HG03469 (cell line): Measurements from ENCODE around the gene NEDD8.
A peak's percentile ranks its signal among the peaks of the same experiment; 100 is the strongest.

Experiments
- ATAC-seq: cut with Tn5 transposase; IDR thresholded peaks from one replicate; pipeline ENCODE4 v1.9.1; 2021; ENCODE audit warnings: mild to moderate bottlenecking, moderate library complexity, moderate number of reproducible peaks; ENCODE audit not compliant: unreplicated experiment

The NEDD8 gene

DNA sequence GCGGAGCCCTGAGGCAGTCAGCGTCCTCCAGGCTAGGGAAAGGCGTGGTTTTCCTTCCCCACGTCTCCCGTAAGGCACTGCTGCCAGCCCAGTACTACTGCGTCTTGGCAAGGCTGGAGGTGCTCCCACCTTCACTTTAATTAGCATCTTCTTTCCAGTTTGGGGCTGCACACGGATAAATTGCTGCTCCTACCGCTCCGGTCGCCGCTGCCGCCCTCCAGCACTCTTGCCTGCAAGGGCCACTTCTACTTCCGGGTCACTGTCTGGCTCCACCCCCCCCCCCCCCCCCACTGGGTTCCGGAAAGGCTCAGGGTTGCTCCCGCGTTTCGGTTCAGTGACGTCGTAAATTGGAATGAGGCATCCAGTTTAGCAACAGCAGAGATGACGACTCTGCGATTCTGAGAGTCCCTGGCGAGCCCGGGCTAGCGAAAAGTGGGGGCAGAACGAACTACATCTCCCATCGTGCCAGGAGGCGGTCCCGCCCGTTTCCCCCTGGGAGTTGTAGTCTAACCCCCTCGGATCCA, at the start of gene NEDD8:
Gene NEDD8, minus strand, starts transcription at position 247 of the 524 bp plus-strand sequence. Its CDS starts 100 bp downstream, at position 147.
- peak; percentile 53 for ATAC-seq

DNA sequence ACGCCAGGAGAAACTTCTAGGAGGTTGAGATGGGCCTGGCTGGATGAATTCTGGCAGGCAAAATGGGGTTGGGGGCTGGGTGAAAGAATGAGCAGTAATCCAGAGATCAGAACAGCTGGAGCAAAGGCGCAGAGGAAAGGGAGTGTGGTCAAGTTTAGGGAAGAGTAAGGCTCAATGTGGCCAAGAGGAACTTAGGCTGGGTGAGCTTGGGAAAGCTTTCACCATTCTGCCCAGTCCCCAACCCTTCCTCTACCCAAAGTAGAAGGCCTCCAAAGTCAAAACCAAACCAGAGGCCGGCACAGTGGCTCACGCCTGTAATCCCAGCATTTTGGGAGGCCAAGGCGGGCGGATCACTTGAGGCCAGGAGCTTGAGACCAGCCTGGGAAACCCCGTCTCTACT, 49.5 kb upstream of the NEDD8 start:
- no peak for ATAC-seq

DNA sequence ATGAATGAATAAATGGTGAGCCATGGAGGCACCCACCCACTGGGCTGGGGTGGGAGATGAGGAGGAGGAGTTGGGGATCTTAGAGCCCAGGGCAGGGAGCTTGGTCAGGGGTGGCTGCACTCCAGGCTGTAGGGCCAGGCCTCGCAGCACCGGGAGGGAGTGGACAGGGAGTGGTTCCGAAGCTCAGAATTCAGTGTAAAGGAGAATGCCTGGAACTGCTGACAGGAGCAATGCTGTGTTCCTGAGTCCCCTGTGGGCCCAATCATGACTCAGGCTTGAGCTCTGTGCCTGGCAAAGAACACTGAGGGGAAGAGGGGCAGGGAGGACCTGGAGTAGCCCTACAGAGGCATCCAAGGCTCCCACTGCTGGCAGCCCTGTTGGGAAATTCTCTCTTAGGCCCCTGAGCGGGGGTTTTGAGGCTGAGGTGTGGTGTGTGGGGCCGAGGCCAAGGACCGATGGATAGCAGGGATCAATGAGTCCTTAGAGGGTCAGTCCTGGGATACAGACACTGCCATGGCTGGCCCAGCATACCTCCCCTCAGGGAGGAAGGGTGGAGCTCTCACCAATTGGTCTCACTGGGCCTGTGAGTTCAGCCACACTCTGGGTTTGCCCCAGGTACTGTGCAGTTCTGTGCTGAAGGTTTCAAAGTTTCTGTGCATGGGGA, 48.8 kb upstream of the NEDD8 start:
- ATAC-seq = no peak

DNA sequence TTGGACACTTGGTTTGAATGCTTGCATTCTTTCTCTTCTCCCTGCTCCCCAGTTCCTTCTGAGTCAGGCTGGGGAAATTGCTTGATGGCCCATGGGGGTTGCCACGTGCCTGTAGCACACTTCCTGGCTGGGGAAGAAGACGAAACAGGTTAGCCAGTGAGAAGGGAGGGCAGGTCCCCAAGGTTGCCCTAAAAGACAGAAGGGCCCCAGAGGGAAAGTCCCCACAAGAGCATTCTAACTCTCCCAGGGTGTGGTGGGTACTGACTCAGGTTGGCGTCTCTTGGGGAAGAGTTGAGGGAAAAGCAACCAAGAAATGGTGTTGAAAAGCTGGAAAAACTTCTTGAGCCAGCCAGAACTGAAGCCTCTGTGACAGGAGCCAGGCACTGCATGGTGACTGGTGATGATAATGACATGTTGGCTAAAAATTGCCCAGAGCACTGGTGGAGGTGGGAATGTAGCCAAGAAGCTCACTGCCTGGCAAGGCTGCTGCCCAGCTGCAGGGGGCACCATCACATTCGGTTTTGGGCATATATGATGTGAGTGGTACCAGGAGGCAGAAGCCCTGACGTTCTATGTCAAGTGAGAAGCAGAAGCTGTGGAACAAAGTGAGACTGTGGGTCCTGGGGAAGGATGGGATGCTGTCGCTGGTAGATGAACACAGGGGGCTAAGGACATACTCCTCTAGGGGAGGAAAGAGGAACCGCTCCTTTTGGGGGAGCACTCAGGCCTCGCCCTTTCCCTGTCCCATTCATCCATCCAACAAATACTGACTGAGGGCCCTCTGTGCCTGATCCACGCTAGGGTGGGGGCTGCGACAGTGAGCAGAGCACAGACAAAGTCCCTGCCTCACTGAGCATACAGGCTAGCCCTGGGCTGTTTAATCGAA, 47.4 kb upstream of the NEDD8 start:
- peak; percentile 44 for ATAC-seq

DNA sequence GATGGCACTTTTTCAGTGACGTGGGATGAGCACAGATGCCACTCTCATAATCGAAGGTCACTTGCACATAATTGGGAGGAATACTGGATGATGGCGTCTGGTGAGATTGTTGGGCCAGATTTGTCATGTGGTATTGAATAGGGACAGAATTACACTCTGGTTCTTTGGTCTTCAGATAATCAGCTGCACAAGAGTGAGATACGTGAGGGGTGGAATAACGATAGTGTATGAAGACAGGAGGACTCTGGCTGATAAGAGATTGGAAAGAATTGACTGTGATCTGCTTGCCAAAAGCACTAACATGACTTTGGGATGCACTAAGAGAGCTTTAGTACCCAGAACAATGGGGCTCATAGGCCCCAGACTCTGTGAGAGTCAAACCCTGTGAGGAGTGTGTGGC, 46.3 kb upstream of the NEDD8 start:
- no peak for ATAC-seq

DNA sequence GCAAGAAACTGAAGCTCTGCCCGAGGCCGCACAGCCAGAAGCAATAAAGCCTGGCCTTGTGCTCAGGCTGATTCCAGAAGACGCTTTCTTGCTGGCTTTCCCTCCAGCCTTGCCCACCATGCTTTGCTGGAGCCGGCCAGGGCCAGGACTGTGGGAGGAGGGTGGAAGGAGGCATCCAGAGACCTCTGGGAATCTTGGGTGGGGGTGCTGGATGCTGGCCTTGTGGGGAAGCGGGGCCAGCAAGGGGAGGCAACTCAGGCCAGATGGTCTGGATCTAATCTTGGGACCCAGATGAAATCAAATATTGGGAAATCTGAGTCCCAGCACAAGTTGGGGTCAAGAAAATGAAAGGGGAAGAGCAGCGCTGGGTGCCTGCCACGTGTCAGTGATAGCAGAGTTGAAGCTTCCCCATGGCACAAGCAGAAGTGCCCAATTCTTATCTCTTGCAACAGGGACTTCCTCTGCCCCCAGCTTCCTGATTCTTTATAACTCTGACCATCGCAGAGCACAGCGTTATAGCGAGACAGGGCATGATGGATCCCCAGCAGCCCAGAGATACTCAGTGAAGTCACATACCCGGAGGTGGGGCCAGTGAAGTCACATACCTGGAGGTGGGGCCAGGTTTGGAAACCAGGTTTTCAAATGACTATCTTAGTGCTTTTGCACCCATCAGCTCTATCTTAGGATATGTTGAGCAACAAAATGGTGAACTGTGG, 45.6 kb upstream of the NEDD8 start:
- no peak for ATAC-seq

DNA sequence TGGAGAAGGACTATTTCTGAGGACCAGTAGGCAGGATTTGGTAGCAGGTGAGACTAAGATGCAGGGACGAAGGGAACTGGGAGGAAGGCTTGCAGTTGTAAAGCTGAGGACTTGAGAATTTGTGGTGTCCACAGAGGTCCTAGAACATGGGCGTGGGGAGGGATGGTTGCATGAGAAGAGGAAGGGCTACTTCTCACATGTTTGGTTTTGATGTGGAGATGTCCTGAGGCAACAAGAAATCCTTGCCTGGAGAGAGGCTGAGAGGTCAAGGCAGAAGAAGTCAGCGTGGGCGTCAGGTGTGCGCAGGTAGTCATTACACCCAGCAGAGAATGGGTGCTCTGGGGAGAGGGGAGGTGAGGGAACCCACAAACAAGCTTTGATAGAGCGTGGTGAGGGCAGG, 44.9 kb upstream of the NEDD8 start:
- ATAC-seq = no peak

DNA sequence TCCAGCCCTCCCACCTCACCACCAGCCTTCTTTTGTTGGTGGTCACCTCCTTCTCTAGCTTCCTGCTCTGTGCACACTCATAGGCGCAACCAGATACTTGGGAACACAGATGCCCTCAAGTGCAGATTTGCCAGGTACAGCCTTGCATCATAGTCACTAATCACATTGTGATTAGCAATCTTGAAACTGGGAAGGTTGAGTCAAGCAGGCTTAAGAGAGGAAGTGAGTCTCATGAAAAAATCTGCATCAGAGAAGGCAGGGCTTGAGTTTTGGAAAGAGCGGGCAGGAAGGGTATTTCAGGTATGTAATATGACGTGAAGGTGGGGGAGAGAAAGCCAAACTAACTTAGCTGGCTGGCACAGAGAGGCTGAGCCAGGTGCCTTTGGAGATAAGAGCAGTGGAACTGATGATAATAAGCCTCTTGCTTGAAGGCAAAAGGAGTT, 42.0 kb upstream of the NEDD8 start:
- ATAC-seq = peak; percentile 37

DNA sequence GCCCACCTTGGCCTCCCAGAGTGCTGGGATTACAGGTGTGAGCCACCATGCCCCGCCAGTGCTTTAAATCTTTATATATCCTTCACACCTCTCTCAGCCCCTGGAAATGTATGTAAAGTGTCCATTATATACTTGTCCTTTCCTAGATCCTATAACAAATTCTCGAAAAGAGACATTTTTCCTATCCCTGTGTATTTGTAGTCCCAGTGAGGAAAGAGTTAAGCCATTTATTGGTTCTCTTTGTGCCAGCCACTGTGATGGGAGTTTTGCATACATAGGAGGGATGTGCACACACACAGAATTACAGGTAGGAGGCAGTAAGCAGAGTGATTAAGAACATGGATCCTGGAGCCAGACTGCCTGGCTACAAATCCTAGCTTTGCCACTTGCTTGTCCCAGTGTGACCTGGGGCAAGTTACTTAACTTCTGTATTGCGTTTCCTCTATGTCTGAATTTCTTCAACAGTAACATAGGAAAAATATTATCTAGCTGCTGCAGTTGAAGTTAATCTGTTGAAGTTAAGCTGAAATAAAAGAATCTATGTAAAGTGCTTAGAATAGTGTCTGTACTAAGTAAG, 41.3 kb upstream of the NEDD8 start:
- no peak for ATAC-seq

DNA sequence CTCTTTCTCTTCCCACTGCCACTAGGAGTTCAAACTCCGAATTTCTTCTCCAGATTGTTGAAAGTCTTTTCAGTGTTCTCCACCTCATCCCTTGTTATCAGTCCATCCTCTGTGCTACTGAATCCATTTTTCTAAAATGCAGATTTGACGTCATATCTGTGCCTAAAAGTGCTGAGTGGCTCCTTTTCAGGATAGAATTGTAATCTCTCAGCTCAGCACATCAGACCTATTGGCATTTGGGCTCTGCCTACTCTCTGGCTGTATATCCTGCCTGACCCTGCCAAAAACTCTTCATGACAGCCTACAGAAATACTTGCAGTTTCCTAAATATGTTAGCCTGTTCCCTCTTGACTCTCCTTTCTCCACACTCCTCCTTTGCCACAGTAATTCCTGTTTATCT, 40.3 kb upstream of the NEDD8 start:
- ATAC-seq = no peak

DNA sequence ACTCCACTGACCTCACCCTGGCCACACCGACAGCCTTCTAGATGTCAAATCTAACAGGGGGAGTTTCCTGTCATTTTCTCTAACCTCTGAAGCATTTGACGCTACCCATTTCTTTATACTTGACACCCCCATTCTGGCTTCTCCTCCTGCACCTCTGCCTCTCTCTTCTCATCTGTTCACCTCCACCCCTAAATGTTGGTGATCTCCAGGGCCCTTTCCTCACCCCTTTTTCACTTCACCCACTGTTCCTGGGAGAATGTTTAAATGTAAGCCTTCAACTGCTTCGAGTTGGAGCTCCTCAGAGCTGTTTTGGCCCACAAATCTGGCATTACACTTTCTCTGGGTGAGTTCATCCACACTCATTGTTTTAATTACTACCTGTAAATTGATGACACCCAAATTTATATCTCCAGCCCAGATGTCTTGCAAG, 39.7 kb upstream of the NEDD8 start:
- ATAC-seq = no peak

DNA sequence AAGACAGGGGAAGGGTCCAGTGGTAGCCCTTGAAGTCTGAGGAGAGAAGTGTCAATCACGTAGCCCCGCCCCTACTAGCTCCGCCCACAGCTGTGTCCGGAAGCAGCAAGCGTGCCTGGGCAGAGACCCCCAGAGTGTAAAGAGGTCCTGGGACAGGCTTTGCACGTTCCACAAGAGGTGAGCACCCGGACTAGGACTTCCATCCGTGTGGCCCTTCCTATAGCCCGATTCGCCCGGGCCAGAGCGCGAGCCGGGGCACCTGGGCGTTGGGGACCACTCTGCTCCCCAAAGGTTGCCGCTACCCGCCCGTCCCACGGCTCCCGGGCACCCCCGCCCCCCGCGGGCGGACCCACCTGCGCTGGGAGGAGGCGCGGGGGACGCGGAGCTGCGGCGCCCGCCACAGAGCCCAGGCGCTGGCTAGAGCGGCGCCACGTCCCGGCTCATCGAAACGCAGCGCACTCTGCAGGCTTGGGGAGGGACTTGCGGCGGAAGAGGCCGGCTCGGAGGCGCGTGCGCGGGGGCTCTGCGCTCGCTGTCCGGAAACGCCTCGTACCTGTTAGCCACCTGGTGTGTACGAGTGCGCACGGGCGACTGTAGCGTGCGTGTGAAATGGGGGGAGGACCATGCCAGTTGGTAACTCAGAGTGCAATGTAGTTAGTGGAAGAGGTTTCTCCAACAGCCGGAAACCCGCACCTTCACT, 39.1 kb upstream of the NEDD8 start, which contains the start of gene RABGGTA:
Gene RABGGTA, minus strand, starts transcription at position 464 of the 700 bp plus-strand sequence. CDS start 482 bp downstream, outside the sequence.
- ATAC-seq = peak; percentile 83

DNA sequence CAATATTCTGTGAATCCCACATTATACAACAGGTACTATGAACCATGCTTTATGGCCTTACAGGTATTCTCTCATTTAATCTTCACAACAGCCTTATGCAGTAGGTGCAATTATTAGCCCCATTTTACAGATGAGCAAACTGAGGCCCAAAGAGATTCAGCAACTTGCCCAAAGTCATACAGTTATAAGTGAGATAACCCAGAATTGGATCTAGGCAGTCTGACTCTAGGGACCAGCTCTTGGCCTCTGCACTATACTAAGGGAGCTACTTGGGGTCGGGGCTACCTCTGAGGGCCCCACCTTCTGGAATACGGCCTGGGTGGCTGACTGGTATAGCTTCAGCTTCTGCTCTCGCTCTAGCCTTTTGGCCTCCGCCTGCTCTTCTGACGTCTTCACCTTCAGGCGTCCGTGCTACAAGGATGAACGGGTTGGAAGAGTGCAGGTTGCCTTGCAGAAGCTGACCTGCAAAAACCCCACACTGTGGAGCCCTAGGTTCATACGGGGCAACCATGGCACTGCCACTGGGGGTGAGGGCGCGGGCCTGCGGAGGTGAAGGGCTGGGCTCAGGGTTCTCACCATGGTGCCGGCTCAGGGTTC, 38.5 kb upstream of the NEDD8 start:
- ATAC-seq = no peak

DNA sequence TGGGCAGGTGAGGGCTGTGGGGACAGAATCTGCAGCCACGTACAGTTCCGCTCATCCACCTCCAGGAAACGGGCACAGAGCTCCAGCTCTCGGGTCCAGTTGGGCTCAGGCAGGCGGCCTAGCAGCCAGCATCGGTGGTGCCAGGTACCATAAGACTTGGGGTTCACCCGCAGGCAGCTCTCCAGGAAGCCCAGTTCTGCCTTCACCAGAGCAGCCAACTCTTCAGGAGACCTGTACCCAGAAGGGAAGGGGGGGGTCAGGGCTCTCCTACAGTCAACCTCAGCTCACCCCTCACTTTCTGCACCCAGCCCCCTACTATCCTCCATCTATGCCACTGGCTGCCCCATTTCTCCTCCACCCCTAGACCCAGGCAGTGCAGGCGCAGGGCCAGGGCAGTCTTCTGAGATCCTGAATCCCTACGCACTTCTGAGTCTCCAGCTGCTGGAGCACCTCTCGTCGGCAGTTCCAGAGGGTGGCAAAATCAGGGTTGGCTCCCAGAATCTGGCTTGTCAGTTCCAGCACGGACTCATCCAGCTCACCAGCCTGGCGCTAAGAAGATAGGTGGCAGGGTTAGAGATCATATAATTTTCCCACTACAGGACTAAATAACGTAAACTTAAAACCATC, 37.9 kb upstream of the NEDD8 start:
- no peak for ATAC-seq

DNA sequence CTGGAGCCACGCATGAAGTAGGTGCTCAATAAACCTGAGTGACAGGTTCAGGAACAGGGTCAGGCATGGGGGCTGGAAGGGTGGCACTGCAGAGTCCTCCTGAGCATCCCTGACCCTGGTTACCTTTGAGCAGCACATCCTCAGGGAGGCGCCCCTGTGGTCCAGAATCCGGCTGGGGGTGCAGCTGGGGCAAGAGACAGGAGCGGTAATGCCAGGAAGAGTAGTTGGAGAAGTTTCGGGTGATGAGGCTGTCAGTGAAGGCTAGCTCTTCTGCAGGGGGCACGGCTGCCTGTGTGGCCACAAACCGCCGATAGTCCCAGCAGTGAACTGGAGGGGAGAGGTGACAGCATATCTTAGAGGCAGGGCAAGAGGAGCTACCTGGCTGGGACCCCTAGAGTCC, 37.2 kb upstream of the NEDD8 start:
- no peak for ATAC-seq

DNA sequence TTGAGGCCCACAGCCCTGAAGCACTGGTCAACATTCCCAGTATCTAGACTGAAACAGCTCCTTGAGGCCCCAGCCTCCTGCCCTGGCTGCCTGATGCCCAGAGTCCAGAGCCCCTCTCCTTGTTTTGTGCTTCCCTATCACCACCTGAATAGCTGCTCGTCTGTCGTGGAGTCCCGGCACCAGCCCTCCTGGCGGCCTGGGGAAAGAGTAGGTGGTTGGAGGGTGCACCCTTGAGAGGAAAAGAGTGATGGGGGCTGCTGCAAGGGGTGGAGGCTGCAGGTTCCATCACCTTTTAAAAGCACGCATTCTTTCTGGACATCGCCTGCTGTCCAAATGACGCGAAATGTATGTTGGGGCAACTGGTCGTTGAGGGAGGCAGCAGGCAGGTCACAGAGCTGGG, 36.1 kb upstream of the NEDD8 start:
- ATAC-seq = no peak

DNA sequence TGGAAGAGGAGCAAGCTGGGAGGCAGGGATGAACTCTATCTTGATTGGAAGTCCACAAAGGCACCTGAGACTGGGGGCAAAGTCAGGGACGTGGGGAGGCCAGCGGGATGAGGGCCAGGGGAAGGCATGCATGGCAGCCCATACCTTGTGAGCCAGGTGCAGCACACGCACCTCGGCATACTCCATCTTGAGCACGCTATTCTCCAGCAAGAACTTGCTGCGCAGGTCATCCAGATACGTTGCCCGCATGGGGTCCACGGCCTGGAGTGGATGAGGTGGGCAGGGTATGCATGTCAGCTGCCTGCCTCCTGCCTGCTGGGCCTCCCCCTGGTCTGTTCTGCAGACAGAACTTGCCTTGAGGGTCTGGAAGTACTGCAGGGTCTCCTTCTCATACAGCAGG, 35.3 kb upstream of the NEDD8 start:
- ATAC-seq = no peak

DNA sequence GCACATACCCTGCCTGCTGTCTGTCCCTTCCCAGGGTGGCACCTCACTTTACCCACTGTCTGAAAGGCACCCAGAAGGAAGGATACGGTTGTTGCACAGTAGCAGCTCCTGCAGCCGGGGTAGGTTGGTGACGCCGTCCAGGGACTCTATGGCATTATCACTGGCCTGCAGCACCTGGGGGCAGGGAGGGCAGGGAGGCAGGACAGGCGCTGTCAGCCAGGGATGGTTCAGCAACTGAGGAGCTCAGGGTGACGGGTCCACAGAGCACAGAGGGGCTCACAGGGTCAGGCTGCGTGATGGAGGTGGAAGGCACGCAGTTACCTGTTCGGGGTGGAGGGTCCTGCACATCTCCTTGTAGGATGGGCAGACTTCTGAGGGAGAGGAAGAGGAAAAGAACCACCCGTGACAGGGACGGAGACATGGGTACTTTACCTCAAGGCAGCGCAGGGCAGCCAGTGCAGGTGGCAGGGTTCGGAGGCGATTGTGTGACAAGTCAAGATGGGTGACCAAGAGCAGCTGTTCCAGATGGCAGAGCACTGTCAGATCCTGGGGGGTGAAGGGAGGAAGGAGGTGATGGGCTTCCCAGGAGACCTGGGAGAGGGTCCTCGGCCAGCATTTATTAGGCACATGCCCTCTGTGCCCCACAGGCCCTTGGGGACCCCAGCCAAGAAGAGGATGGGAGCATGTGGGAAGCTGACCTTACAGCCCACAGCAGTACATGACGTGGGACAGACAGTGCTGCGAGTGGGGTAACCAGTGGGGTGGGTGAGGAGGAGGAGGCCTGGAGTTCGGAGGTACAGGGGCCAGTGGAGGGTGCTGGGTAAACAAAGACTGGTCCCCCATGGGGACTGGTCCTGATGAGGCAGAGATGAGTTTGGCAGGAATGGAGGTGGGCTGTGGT, 34.4 kb upstream of the NEDD8 start:
- ATAC-seq = no peak
